SK-N-SH treated with all-trans-retinoic acid at 6 μM for 48 hours (cell line): Measurements from ENCODE around the gene RMC1.

Experiments used
- ARNTL ChIP-seq: fragments of 450-650 bp; formaldehyde crosslinking; IDR thresholded peaks from 2 replicates; pipeline ENCODE4 v1.5.0; 2020; ENCODE audit warnings: low read depth, mild to moderate bottlenecking, moderate library complexity, borderline replicate concordance
- CSDC2 ChIP-seq: fragments of 250-450 bp; sonication (Bioruptor Pico); IDR thresholded peaks from 2 replicates; pipeline ENCODE4 v1.5.0; 2020; ENCODE audit warnings: mild to moderate bottlenecking, moderate library complexity
- ISL1 ChIP-seq: fragments of 250-450 bp; sonication (Bioruptor Pico); IDR thresholded peaks from 2 replicates; pipeline ENCODE4 v2.1.2; 2022; ENCODE audit warnings: mild to moderate bottlenecking, moderate library complexity
- OSR1 ChIP-seq: fragments of 250-450 bp; sonication (Bioruptor Pico); IDR thresholded peaks from 2 replicates; pipeline ENCODE4 v1.8.0; 2022; ENCODE audit warnings: moderate library complexity, mild to moderate bottlenecking, inconsistent platforms
- PATZ1 ChIP-seq: fragments of 250-450 bp; sonication (Bioruptor Pico); IDR thresholded peaks from 2 replicates; pipeline ENCODE4 v1.8.0; 2020; ENCODE audit warnings: mild to moderate bottlenecking, moderate library complexity, borderline replicate concordance
- PPARA ChIP-seq: fragments of 250-450 bp; sonication (Bioruptor Pico); IDR thresholded peaks from 2 replicates; pipeline ENCODE4 v1.5.0; 2020; ENCODE audit warnings: mild to moderate bottlenecking, borderline replicate concordance
- RARB ChIP-seq: fragments of 250-450 bp; sonication (Bioruptor Pico); IDR thresholded peaks from 2 replicates; pipeline ENCODE4 v1.8.0; 2021; ENCODE audit warnings: mild to moderate bottlenecking, moderate library complexity
- TOX ChIP-seq: fragments of 250-450 bp; sonication (Bioruptor Pico); IDR thresholded peaks from 2 replicates; pipeline ENCODE4 v1.8.0; 2021; ENCODE audit warnings: mild to moderate bottlenecking, moderate library complexity, borderline replicate concordance
- TSHZ2 ChIP-seq: fragments of 250-450 bp; sonication (Bioruptor Pico); IDR thresholded peaks from 2 replicates; pipeline ENCODE4 v1.5.0; 2020; ENCODE audit warnings: mild to moderate bottlenecking, moderate library complexity
- ZC3H10 ChIP-seq: fragments of 250-450 bp; sonication (Bioruptor Pico); IDR thresholded peaks from 2 replicates; pipeline ENCODE4 v1.5.1; 2021; ENCODE audit warnings: mild to moderate bottlenecking, moderate library complexity
- ZFP3 ChIP-seq: fragments of 250-450 bp; sonication (Bioruptor Pico); IDR thresholded peaks from 2 replicates; pipeline ENCODE4 v1.5.0; 2020; ENCODE audit warnings: mild to moderate bottlenecking, moderate library complexity
- ZNF8 ChIP-seq: fragments of 450-650 bp; formaldehyde crosslinking; IDR thresholded peaks from 2 replicates; pipeline ENCODE4 v1.5.0; 2020; ENCODE audit warnings: mild to moderate bottlenecking, moderate library complexity
- TF ChIP-seq, protein P1 (sequence below): fragments of 250-450 bp; sonication (Bioruptor Pico); IDR thresholded peaks from 2 replicates; pipeline ENCODE4 v1.5.1; 2021; ENCODE audit warnings: mild to moderate bottlenecking, moderate library complexity

DNA sequence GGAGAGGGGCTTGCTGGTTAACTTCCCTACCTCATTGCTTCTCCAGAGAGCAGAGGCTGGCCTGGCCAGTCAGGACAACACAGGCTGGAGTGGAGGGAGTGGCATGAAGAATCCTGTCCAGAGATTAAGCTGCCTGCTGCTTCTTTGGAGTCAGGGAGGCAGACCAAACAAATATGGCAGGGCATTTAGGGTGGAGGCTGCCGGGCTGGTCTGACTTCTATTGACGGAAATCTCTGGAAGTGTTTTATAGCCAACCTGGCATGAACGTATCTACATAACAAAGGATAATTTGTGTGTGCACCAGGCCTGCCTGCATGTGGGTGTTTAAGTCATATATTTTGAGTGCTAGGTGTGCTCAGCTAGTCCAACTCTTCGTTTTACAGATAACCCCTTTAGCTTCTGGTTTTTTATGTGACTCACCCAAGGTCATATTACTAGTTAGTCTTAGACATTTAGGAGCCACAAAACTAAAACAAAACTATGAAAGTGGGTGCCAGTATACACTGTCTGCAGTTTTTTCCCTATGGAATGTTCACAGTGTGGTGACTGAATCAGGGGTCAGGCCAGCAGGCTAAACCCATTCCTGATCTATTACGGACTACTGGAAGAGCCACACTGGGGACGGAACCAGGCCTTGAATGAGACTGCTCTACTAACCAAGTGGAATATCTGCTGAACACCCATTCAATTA lies 77.5 kb downstream of the RMC1 start:
- TF ChIP-seq TOX (CRISPR knock-in tag) (no peak), PATZ1 (CRISPR knock-in tag) (no peak), TSHZ2 (CRISPR knock-in tag) (no peak), ARNTL (no peak), ZFP3 (CRISPR knock-in tag) (no peak), CSDC2 (no peak), OSR1 (CRISPR knock-in tag) (no peak), ZNF8 (CRISPR knock-in tag) (no peak), RARB (CRISPR knock-in tag) (no peak), ZC3H10 (CRISPR knock-in tag) (no peak), PPARA (no peak), ISL1 (no peak)
- TF ChIP-seq, protein P1, sequence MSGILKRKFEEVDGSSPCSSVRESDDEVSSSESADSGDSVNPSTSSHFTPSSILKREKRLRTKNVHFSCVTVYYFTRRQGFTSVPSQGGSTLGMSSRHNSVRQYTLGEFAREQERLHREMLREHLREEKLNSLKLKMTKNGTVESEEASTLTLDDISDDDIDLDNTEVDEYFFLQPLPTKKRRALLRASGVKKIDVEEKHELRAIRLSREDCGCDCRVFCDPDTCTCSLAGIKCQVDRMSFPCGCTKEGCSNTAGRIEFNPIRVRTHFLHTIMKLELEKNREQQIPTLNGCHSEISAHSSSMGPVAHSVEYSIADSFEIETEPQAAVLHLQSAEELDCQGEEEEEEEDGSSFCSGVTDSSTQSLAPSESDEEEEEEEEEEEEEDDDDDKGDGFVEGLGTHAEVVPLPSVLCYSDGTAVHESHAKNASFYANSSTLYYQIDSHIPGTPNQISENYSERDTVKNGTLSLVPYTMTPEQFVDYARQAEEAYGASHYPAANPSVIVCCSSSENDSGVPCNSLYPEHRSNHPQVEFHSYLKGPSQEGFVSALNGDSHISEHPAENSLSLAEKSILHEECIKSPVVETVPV (CRISPR knock-in tag) = no peak
